Epithelial cell of prostate (primary cell): ENCODE measurements around the gene PKNOX2.

ENCODE experiments used
- DNase-seq: peaks from one replicate; pipeline ENCODE4 v3.0.0-alpha.2; 2011; ENCODE audit warnings: low read depth, low spot score
- H3K27ac ChIP-seq: fragments of 450-650 bp; 2 replicates; pipeline ENCODE4 v1.5.1; 2017; ENCODE audit warnings: mild to moderate bottlenecking

Gene PKNOX2

DNA sequence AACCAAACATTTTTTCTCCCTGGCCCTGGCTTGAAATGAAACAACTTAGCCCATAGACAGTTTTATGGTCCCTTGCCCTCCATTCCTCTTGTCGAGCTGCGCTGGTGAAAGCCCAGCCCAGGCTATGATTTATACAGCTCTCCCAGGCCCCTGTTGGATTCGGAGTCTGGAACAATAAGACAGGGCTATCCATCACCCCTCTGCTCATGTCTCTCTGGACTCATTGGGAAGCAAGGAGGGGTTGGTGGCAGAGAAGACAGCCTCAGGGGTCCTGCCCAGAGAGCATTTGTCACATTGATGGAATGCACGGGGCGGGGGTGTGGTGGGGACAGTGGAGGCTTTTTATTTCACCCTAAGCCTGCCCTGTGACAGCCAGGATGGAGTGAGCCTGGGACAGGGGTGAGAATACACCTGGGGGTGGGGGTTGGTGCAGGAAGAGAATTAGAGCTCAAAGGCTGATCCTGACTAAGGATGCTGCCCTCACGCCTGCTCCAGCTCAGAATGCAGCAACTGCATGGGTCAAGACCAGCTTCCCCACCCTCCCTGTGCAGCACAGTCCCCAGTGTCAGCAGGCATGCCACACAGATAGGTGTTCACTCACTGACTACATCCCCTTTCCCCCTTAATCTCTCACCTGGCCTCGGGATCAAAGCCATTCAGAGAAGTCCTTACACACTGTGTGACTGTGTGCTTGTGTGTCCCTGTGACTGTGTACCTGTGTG is 10.0 kb upstream of the PKNOX2 start:
- H3K27ac ChIP-seq: no peak overlapping the region
- DNase-seq: no peak

DNA sequence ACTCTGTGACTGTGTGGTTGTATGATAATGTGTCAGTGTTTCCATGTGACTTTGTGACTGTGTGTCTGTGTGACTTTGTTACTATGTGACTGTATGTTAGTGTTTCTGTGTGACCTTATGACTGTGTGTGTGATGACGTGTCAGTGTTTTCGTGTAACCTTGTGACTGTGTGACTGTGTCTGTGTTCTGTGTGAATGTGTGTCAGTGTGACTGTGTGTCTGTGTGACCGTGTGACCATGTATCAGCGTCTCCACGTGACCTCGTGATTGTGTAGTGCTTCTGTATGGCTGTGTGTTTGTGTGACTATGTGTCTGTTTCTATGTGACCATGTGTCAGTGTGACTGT is 9.5 kb upstream of the PKNOX2 start:
- no peak overlapping the region for H3K27ac ChIP-seq
- no peak for DNase-seq

DNA sequence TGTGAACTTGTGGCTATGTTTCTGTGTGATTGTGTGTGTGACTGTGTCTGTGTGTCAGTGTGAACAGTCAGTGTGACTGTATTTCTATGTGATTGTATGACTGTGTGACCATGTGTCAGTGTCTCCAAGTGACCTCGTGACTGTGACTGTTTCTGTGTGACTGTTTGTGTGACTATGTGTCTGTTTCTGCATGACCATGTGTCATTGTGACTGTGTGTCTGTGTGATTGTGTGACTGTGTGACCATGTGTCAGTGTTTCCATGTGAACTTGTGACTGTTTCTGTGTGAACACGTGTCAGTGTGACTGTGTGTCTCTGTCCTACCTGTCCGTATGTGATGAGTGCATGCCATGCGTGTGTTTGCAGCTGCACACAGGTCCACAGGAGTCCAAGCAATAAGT is 8.8 kb upstream of the PKNOX2 start:
- DNase-seq: no peak
- no peak overlapping the region for H3K27ac ChIP-seq

DNA sequence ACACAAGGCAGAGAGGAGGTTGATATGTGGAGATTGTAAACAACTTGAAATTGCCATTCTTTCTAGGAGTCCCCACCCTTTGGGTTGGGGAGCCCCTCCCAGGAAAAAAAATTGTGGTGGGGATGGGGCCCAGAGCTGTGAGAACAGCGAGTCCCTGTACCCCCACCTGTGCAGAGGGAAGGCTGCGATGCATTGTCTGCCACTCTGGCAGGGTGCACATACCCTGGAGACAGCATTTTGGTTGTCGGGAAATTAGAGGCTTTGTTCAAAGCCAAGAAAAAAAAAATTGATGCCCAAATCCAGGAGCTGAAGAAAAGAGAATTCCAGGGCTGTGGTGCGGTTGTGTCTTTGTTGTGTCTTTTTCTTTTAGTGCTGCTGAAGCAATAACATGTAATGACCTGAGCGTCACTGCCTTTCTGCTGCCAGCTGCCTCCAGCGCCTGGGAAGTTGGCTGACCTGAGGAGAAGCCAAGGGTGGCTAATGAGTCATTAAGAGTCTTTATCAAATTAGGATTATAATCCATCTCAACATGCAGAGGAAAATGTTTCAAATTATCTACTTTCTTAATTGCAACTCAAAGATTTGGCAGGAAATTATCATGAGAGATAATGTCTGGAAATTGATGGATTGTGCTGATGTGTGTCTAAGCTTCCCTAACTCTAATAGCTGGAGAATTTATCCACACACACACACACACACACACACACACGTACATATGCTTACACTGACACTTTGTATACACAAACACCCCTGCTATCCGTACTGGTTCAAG is 8.0 kb upstream of the PKNOX2 start:
- H3K27ac ChIP-seq: no peak overlapping the region
- DNase-seq: no peak

DNA sequence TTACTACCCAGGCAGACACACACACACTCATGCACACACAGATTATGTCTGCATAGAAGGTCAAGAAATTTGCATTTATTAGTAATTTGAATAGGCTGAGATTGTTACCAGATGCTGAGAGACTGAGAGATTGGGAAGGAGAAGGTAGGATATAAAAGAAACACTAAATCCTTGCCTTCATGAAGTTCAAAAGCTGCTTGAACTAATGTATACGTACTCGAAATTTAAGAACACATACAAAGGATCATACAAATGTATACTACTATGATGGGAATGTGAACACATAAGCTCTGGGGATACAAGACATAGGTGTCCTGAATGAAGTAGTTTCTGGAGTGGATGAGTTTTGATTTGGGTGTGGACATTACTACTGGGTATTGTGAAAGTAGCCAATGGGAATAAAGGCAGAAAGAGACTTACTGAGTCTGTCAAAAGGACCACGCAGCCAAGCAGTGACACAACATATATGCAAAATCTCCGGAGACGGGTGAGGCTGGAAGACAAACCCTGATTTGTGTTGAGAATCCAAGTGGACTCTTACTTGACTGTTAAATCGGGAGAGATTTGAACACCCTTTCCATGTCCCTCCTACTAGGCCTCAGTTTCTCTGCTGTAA is 7.3 kb upstream of the PKNOX2 start:
- H3K27ac ChIP-seq: no peak overlapping the region
- no peak for DNase-seq

DNA sequence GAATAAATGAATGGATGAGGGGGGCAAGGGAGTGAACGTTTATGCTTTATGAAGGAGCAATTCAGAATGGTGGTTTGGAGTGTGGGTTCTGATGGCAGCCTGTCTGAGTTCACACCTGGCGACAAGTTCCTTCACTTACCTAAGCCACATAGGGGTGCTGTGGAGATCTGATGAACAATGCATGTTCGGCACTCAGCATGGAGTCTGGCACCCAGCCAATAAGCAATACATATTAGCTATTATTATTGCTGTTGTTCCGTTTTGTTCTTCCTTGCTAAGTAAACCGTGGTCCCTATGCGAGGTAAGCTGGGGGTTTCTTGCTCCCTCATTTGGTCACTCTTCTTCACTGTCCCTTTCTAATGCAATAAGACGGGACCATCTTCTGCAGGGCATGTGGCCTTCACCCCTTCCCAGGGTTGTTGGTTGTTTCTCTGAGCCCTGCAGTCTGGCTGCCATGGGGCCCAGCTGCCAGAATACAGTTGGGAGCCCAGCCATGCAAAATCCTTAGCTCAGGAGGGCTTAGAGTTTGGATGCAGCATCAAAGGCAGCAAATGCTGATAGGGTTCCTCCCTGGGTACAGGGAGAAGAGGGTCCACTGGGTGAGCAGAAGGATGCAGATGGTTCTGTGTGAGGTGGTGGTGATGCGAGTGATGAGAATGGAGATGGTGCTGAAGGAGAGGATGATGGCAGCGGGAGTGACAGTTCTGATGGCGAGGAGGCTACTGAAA is 6.4 kb upstream of the PKNOX2 start:
- H3K27ac ChIP-seq: no peak overlapping the region
- DNase-seq: no peak

DNA sequence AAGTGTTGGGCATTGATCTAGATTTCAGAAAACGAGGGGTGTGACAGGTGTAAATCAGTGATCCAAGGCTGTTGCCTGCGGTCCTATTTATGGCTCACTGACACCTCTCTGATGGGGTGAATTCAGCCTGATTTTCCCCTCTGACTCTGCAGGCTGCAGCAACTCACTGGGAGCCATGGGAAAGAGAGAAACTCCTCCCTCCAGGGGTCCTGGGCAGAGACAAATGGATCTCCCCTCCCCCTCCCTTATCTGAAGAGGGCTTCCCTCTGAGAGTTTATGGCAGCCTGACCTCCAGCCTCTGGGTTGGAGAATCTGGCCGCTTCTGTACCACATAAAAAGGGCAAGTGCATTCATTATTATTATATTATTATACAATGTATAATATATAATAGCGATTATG is 1.8 kb upstream of the PKNOX2 start:
- no peak for DNase-seq
- no peak overlapping the region for H3K27ac ChIP-seq

DNA sequence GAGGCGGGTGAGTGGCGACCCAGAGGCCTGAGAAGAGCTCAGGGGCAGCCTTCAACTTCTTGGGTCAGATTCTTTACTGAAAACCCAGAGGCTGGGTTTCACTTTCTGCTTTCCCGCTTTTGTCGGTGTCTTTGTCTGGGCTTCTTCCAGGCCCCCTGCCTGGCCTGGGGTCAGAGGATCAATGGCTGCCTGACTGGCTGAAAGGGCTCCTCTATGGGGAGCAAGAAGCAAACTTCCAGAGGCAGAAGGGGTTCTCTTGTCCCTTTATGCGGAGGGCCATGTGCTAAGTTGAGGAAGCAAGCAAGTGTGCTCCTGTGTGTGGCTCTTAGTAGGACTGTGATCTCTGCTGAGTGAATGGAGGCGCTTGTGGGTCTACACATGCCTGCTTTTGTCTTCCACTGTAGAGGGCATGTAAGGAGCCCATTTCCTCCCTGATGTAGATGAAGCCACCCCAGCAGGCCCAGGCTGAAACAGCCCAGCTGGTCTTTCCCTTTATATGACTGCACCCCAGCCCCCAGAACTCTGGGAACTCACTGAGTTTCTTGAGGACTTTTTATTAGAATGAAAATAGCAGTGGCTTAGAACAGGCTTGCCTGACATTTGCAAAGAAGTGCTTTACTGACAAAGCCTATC is 1.0 kb upstream of the PKNOX2 start:
- no peak for DNase-seq
- no peak overlapping the region for H3K27ac ChIP-seq

DNA sequence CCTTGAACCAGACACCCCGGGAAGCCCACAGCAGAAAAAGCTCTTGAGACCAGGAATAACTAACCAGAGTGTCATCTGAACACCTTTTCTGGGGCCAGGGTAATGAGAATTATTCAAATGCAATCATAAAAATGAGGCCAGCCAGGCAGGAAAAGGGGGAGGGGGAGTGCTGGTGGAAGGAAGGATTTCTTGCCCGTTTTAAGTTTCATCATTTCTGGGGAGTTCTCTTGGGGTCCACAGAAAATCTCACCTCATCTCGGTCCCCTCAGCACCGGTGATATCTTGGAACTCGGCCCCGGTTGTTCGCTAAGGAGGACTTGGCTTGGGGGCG is 495 bp upstream of the PKNOX2 start:
- H3K27ac ChIP-seq: no peak overlapping the region
- DNase-seq: no peak

DNA sequence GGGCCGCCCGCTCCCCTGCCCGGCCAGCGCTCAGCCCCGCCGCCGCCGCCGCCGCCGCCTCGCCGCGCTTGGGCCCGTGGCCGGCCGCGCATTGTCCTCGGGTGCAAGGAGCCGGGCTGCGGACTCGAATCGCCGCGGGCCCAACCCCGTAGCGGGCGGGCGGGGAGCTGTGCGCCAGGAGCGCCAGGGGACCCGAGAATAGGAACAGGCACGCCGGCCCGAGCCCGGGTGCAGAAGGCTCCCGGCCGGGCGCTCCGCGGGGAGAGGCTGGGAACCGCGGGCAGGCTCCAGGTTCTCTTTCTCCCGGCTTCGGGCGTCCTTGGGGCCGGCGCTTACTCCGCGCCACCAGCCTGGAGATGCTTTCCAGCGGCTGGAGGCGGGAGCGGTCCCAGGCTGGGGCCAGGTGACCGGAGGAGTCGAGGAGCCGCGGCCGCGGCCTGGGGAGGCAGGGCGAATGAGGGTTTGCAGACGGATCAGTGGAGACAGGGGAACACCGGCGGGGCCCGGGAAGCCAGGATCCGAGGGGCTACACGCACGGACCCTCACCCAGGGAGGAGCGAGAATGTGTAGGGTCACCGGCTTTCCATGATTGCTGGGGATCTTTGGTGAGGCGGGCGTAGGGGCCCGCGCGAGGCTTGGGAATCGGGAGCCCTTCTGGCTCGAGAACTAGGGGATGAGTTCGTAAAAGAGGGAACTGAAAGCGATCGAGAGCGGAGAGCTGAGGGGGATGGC is 726 bp downstream of the PKNOX2 start:
- no peak overlapping the region for H3K27ac ChIP-seq
- DNase-seq: no peak

DNA sequence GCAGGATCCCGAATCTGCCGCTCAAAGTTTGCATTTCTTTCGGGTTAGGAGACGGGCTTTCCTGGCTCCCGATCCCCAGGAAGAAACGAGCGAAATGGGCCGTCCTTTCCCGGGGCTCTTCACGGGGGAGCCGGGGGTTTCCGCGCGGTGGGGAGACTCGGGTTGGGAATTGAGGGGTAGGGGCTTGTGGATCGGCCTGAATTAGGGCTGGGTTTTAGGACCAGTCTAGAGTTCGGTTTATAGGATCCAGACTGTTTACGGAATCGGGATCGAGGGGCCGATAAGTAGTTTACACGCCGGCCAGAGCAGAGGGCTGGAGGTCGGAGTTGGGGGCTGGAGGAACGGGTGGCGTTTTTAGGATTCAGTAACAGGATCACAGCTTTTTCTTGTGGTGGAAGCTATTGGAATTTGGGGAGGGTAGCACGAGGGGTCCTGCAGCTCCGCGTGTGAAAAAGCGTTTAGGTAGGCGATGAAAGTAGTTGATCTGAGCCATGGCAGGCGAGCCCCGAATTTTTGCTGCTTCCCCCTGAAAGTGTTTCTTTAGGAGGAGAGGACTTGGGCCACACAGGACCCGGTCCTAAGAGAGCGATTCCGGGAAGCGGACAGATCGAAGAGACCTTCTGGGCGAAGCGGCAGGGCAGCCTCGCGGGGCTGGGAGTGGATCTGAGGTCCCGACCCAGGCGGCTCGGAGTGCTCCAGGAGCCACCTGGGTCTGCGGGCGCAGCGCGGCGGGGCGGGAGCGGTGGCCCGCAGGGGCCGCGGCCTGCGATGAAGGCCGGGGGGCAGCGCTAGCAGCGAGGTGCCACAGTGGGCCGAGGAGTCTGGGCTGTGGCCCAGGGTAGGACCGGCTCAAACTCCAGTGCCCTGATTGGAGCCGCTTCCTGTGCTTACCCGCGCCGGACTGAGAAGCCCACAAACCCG is 1.6 kb downstream of the PKNOX2 start:
- no peak overlapping the region for H3K27ac ChIP-seq
- DNase-seq: no peak

DNA sequence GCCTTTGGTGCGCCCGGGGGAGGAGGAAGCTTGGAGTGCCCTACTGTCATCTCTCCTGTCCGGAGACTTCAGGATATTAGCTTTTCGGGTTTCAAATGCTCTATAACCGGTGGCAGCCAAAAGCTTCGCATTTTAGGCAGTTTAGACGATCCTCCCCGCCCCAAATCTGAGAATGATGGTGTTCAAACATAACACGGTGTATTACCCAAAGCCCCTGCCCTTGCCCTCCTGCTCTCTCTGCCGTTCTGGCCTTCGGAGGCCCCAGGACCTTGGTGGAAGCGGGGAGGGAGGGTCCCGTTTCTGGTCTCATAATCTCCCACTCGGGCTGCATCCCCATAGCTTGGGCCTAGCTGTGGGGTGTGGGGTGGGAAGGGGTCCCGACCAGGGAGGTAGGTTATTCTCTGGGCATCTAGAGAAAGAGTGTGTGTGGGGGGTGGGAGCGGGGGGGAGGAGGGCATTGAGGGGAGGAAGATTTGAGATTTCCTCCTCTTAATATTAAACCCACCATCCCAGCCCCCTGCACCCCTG is 2.3 kb downstream of the PKNOX2 start:
- no peak overlapping the region for H3K27ac ChIP-seq
- DNase-seq: no peak

DNA sequence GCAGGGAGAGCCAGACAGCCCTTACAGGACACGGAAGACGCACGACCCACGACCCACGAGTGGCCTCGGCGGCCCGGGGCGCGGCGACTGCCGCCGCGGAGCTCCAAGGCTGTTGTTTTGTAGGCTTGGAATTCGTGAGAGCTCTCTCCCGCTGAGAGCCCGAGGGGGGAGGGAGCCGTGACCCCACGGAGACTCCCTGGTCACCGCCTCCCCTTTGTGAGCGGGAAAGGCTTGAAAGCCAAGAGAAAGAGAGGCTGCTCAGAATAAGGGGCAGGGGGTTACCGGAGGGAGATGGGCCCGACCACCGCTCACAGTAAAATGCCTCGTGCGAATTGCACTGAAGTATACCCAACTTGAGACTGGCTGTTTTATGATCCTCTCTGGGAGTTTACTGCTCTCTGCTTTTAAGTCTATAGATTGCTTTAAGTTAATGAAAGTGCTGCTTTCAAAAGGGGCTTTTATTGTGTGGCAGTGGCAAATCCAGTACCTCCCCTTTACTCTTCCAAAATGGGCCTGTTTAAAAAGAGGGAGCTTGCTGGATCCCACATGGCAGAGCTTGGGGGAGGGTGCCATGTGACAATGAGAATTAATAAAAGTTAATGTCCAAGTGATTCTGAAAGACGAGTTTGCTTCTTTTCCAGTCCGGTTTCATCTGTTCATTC is 2.9 kb downstream of the PKNOX2 start:
- H3K27ac ChIP-seq: no peak overlapping the region
- DNase-seq: no peak

DNA sequence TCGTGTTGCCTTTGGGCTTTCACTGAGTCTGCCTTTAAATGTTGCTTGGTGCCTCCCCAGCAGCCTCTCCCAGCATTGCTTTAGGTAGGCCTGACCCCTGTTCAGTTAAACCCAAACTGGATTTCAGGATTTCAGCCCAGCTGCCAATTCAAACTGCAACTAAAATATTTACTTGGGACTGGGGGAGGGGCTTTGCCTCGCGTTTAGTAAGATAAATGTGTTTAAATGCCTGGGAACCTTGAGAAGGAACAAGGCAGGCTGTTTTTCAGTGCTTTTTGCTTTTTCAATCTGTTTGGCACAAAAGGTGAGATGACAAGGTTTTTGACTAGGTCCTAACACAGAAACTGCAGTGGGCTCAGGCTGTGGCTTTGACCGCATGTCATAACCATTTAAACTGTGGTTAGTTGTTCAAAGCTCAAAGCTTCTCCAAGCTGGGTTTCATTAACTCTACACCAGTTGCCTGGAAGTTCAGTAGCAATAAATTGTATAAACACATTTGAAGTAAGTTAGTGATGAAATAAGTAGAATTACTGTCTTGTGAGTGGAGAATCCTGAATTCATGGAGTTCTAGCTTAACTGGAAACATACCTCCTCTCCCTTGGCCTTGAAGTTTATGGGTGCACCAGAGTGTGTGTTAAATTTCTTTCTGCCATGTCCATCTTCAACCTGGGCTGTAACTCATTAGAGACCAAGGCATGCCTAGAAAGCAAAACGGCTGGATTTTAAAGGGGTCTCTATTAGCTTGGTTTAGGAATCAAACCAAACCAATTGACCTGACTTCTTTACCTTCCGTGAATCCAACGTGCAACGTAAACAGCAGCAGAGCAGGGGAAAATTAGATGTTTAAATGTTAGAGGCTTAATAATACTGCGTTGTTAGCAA is 3.6 kb downstream of the PKNOX2 start:
- no peak for DNase-seq
- H3K27ac ChIP-seq: no peak overlapping the region

DNA sequence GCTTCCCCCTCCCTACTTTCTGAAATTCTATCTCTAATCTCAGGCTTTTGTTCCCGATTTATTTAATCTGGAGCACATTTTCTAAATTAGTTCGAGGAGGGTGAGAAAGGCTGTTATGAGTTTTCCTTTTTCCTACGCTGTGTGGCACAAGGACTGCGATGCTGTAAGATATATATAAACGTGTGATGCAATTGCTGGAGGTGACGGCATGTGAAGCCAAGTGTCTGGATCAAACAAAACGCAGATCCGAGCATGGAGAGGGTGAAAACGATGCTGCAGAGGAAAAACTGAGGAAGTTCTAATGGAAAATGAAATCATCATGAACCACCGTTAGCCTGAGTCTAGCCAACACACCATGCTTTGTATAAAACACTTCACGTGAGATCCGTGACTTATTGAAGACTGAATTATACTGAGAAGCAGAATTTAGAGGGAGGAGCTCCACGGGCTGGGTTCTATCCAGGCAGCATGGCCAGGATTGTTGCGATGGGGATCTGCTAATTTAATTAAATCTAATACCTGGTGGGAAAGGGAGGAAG is 4.4 kb downstream of the PKNOX2 start:
- no peak overlapping the region for H3K27ac ChIP-seq
- DNase-seq: no peak

DNA sequence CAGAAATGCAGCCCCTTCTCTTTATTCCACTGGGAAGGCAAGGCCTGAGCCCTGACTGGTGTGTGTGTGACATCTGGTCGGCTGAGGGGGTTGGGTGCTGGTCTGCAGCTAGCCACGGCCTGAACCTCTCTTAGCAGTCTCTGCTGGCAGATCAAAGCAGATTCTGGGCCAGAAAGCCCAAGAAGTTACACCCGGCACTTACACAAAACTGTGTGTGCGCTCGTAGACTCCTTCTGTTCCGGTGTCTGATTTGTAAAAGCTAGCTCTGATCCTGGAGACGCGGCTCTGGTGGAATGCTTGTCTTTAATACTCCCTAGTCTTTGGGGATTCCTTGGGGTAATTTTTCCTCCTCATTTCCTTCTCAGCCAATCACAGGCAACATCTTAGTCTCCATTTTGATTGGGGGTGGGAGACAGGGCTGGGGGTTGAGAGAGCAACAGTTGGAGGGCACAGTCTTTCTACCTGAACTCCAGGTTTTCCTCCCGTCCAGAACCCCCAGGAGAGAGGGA is 5.5 kb downstream of the PKNOX2 start:
- H3K27ac ChIP-seq: no peak overlapping the region
- DNase-seq: no peak

DNA sequence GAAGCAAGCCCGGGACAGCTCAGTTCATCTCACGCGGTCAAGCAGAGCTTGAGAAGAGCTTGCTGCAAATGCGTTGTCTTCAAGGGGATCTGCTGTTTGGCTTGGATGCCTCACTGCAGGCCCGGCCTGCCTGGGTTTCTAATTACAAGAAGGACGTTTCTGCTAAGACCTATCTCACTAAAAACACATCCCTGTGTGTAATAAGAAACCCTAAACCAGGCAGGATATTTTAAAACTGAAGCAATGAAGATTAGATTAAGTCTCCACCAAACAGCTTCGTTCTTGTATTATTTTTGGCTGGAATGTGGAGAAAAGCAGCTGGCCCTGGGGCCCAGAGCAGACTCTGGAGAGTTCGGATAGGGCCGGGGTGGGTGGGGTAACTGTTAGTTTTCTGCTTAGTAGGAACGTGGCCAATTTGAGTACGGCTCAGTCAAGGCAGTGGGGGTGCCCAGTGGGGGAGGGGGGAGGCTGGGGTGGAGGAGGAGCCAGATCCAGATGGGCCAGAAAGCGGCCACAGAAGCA is 6.0 kb downstream of the PKNOX2 start:
- H3K27ac ChIP-seq: no peak overlapping the region
- no peak for DNase-seq
